Activated naive CD4-positive, alpha-beta T cell treated with anti-CD3 and anti-CD28 coated beads, Interleukin-2, amount 50 U/mL, for 24 hours (primary cell): Measurements from ENCODE around the gene RNF207.

Source experiments
- H3K27ac Mint-ChIP-seq: one replicate; pipeline ENCODE4 v1.8.0; 2021; ENCODE audit warnings: mild to moderate bottlenecking, mixed read lengths
- H3K27me3 Mint-ChIP-seq: one replicate; pipeline ENCODE4 v1.8.0; 2021; ENCODE audit warnings: mixed read lengths
- H3K36me3 Mint-ChIP-seq: one replicate; pipeline ENCODE4 v1.8.0; 2021; ENCODE audit warnings: mixed read lengths
- H3K4me1 Mint-ChIP-seq: one replicate; pipeline ENCODE4 v1.8.0; 2021; ENCODE audit warnings: mixed read lengths
- H3K4me3 Mint-ChIP-seq: one replicate; pipeline ENCODE4 v1.8.0; 2021; ENCODE audit warnings: mild to moderate bottlenecking, mixed read lengths
- H3K9me3 Mint-ChIP-seq: one replicate; pipeline ENCODE4 v1.8.0; 2021; ENCODE audit warnings: mixed read lengths

Gene RNF207

GRCh38 chr1:6259491-6260362 is 53.8 kb downstream of the RNF207 start:
- peaks cover 4% of the 10 kb centered on the region for H3K27me3 Mint-ChIP-seq
- H3K36me3 Mint-ChIP-seq = no peaks in the 10 kb centered on the region
- no peak overlapping the region for H3K27ac Mint-ChIP-seq
- H3K4me3 Mint-ChIP-seq = peak overlapping the region; percentile 44
- peaks cover 4% of the 10 kb centered on the region for H3K4me1 Mint-ChIP-seq
- no peaks in the 10 kb centered on the region for H3K9me3 Mint-ChIP-seq

GRCh38 chr1:6260433-6260934 is 54.6 kb downstream of the RNF207 start:
- Mint-ChIP-seq H3K27ac (no peak overlapping the region), H3K4me1 (peaks cover 4% of the 10 kb centered on the region), H3K4me3 (no peak overlapping the region), H3K36me3 (no peaks in the 10 kb centered on the region), H3K9me3 (no peaks in the 10 kb centered on the region), H3K27me3 (peaks cover 4% of the 10 kb centered on the region)

GRCh38 chr1:6260961-6261614 is 55.2 kb downstream of the RNF207 start, which contains the start of gene GPR153:
Gene GPR153, minus strand, starts transcription at chr1:6261098. Its CDS starts 6,193 bp downstream, at chr1:6254905.
- Mint-ChIP-seq H3K27me3 (peaks cover 4% of the 10 kb centered on the region), H3K9me3 (no peaks in the 10 kb centered on the region), H3K4me1 (peaks cover 4% of the 10 kb centered on the region), H3K27ac (no peak within 1 kb of the TSS), H3K36me3 (no peaks in the 10 kb centered on the region), H3K4me3 (peak within 1 kb of the TSS; percentile 63)

GRCh38 chr1:6261615-6261995 is 55.7 kb downstream of the RNF207 start:
- no peaks in the 10 kb centered on the region for H3K9me3 Mint-ChIP-seq

GRCh38 chr1:6262555-6263420 is 56.9 kb downstream of the RNF207 start:
- no peaks in the 10 kb centered on the region for H3K9me3 Mint-ChIP-seq
- no peak overlapping the region for H3K4me3 Mint-ChIP-seq

More at GRCh38 chr1:6261615-6261995, 55.7 kb downstream of the RNF207 start:
- H3K4me3 Mint-ChIP-seq = peak overlapping the region; percentile 63
- no peak overlapping the region for H3K27ac Mint-ChIP-seq
- H3K27me3 Mint-ChIP-seq = peaks cover 4% of the 10 kb centered on the region
- no peaks in the 10 kb centered on the region for H3K36me3 Mint-ChIP-seq
- H3K4me1 Mint-ChIP-seq = peaks cover 4% of the 10 kb centered on the region

GRCh38 chr1:6263716-6264115 is 57.8 kb downstream of the RNF207 start:
- peaks cover 4% of the 10 kb centered on the region for H3K27me3 Mint-ChIP-seq
- H3K27ac Mint-ChIP-seq = no peak overlapping the region
- no peaks in the 10 kb centered on the region for H3K36me3 Mint-ChIP-seq
- no peak overlapping the region for H3K4me3 Mint-ChIP-seq
- H3K9me3 Mint-ChIP-seq = no peaks in the 10 kb centered on the region
- peaks cover 4% of the 10 kb centered on the region for H3K4me1 Mint-ChIP-seq

More at GRCh38 chr1:6262555-6263420, 56.9 kb downstream of the RNF207 start:
- Mint-ChIP-seq H3K36me3 (no peaks in the 10 kb centered on the region), H3K27me3 (peaks cover 4% of the 10 kb centered on the region), H3K27ac (no peak overlapping the region), H3K4me1 (peaks cover 4% of the 10 kb centered on the region)

- no peak overlapping the region for H3K27ac Mint-ChIP-seq
- H3K9me3 Mint-ChIP-seq = no peaks in the 10 kb centered on the region
- H3K4me1 Mint-ChIP-seq = no peaks in the 10 kb centered on the region
- no peak overlapping the region for H3K4me3 Mint-ChIP-seq
- no peaks in the 10 kb centered on the region for H3K36me3 Mint-ChIP-seq
- peaks cover 4% of the 10 kb centered on the region for H3K27me3 Mint-ChIP-seq
Measured at GRCh38 chr1:6265151-6265550, 59.2 kb downstream of the RNF207 start.

- no peaks in the 10 kb centered on the region for H3K4me1 Mint-ChIP-seq
- no peaks in the 10 kb centered on the region for H3K9me3 Mint-ChIP-seq
- H3K36me3 Mint-ChIP-seq = no peaks in the 10 kb centered on the region
- H3K27ac Mint-ChIP-seq = no peak overlapping the region
- peaks cover 4% of the 10 kb centered on the region for H3K27me3 Mint-ChIP-seq
- no peak overlapping the region for H3K4me3 Mint-ChIP-seq
Measured at GRCh38 chr1:6266641-6267040, 60.7 kb downstream of the RNF207 start.

GRCh38 chr1:6267686-6268322 is 61.9 kb downstream of the RNF207 start:
- Mint-ChIP-seq H3K27ac (no peak overlapping the region), H3K4me1 (no peaks in the 10 kb centered on the region), H3K4me3 (no peak overlapping the region), H3K27me3 (no peaks in the 10 kb centered on the region), H3K36me3 (no peaks in the 10 kb centered on the region), H3K9me3 (no peaks in the 10 kb centered on the region)

GRCh38 chr1:6268415-6268814 is 62.5 kb downstream of the RNF207 start:
- H3K36me3 Mint-ChIP-seq = no peaks in the 10 kb centered on the region
- no peaks in the 10 kb centered on the region for H3K9me3 Mint-ChIP-seq
- H3K27ac Mint-ChIP-seq = no peak overlapping the region
- no peaks in the 10 kb centered on the region for H3K27me3 Mint-ChIP-seq
- H3K4me1 Mint-ChIP-seq = no peaks in the 10 kb centered on the region
- no peak overlapping the region for H3K4me3 Mint-ChIP-seq

GRCh38 chr1:6269296-6269695 is 63.4 kb downstream of the RNF207 start:
- H3K27me3 Mint-ChIP-seq = no peaks in the 10 kb centered on the region
- no peaks in the 10 kb centered on the region for H3K4me1 Mint-ChIP-seq
- H3K9me3 Mint-ChIP-seq = no peaks in the 10 kb centered on the region
- no peak overlapping the region for H3K4me3 Mint-ChIP-seq
- no peak overlapping the region for H3K27ac Mint-ChIP-seq
- H3K36me3 Mint-ChIP-seq = no peaks in the 10 kb centered on the region

- Mint-ChIP-seq H3K36me3 (no peaks in the 10 kb centered on the region), H3K4me3 (no peak overlapping the region), H3K27ac (no peak overlapping the region), H3K4me1 (no peaks in the 10 kb centered on the region), H3K27me3 (no peaks in the 10 kb centered on the region), H3K9me3 (no peaks in the 10 kb centered on the region)
Measured at GRCh38 chr1:6269720-6270400, 63.9 kb downstream of the RNF207 start.

GRCh38 chr1:6270401-6270800 is 64.5 kb downstream of the RNF207 start:
- H3K27me3 Mint-ChIP-seq = no peaks in the 10 kb centered on the region
- H3K4me3 Mint-ChIP-seq = no peak overlapping the region
- no peaks in the 10 kb centered on the region for H3K36me3 Mint-ChIP-seq
- no peaks in the 10 kb centered on the region for H3K4me1 Mint-ChIP-seq
- H3K9me3 Mint-ChIP-seq = no peaks in the 10 kb centered on the region
- H3K27ac Mint-ChIP-seq = no peak overlapping the region
